Neural cell (in vitro differentiated cells): ENCODE data around the gene FGF8. TPM values are rescaled to one million over a fixed set of nuclear protein-coding genes. Genes with fewer than 3 reads are reported as not detected.
A peak's percentile ranks its signal among the peaks of the same experiment; 100 is the strongest.

ENCODE experiments used
- H2AFZ ChIP-seq: fragments of 200-600, 300-800 bp; sonication (generic), shearing (Covaris generic); 2 replicates; pipeline ENCODE4 v1.6.0; 2014; ENCODE audit warnings: low read depth, mild to moderate bottlenecking, antibody characterized with exemption, low read length, moderate library complexity
- H3F3A ChIP-seq: fragments of 200-600 bp; shearing (Covaris generic); 2 replicates; pipeline ENCODE4 v1.6.1; 2016; ENCODE audit warnings: mild to moderate bottlenecking, moderate library complexity, mixed read lengths, antibody characterized with exemption, low read length; ENCODE audit not compliant: insufficient read depth, poor library complexity, severe bottlenecking
- H3K27ac ChIP-seq: fragments of 200-600, 300-800 bp; sonication (generic), shearing (Covaris generic); 2 replicates; pipeline ENCODE4 v1.5.1; 2014; ENCODE audit warnings: mild to moderate bottlenecking, low read length, moderate library complexity
- H3K27me3 ChIP-seq: fragments of 300-800, 200-600 bp; sonication (generic), shearing (Covaris generic); 2 replicates; pipeline ENCODE4 v1.6.0; 2014; ENCODE audit warnings: mild to moderate bottlenecking, low read depth, low read length, moderate library complexity; ENCODE audit not compliant: insufficient read depth
- H3K36me3 ChIP-seq: fragments of 300-800, 200-600 bp; sonication (generic), shearing (Covaris generic); 2 replicates; pipeline ENCODE4 v1.5.1; 2014; ENCODE audit warnings: mild to moderate bottlenecking, antibody characterized with exemption, low read length, moderate library complexity; ENCODE audit not compliant: insufficient read depth
- H3K4me2 ChIP-seq: fragments of 300-800, 200-600 bp; sonication (generic), shearing (Covaris generic); 2 replicates; pipeline ENCODE4 v1.6.0; 2014; ENCODE audit warnings: mild to moderate bottlenecking, low read length
- H3K4me3 ChIP-seq: fragments of 300-800, 200-600 bp; sonication (generic), shearing (Covaris generic); 2 replicates; pipeline ENCODE4 v1.5.1; 2014; ENCODE audit warnings: mild to moderate bottlenecking, low read length, moderate library complexity
- H3K79me2 ChIP-seq: fragments of 200-600 bp; shearing (Covaris generic); replicated peaks from 2 replicates; pipeline ENCODE4 v1.6.0; 2014; ENCODE audit warnings: mild to moderate bottlenecking, low read length, moderate library complexity; ENCODE audit not compliant: insufficient read depth
- H3K9ac ChIP-seq: fragments of 300-800, 200-600 bp; sonication (generic), shearing (Covaris generic); 2 replicates; pipeline ENCODE4 v1.6.1; 2016; ENCODE audit warnings: mild to moderate bottlenecking, low read length, mixed read lengths
- H3K9me2 ChIP-seq: fragments of 200-600 bp; shearing (Covaris generic); 2 replicates; pipeline ENCODE4 v1.6.1; 2016; ENCODE audit warnings: mild to moderate bottlenecking, low read length, mixed read lengths; ENCODE audit not compliant: insufficient read depth
- H3K9me3 ChIP-seq: fragments of 200-600, 300-800 bp; sonication (generic), shearing (Covaris generic); 2 replicates; pipeline ENCODE4 v1.6.1; 2016; ENCODE audit warnings: mild to moderate bottlenecking, mixed run types, low read length, moderate library complexity, mixed read lengths
- H4K20me1 ChIP-seq: fragments of 200-600 bp; shearing (Covaris generic); 2 replicates; pipeline ENCODE4 v1.6.1; 2016; ENCODE audit warnings: mild to moderate bottlenecking, mixed run types; ENCODE audit not compliant: insufficient read depth
- EP300 ChIP-seq: fragments of 450-650 bp; conservative IDR thresholded peaks from 2 replicates; pipeline ENCODE4 v1.6.1; 2014; ENCODE audit warnings: antibody characterized with exemption, mild to moderate bottlenecking, moderate library complexity; ENCODE audit not compliant: poor library complexity, severe bottlenecking
- EZH2 ChIP-seq: fragments of 200-600, 300-800 bp; shearing (Covaris generic), sonication (generic); IDR thresholded peaks from 2 replicates; pipeline ENCODE4 v1.6.1; 2014; ENCODE audit warnings: antibody characterized with exemption, low read length, borderline replicate concordance, mild to moderate bottlenecking; ENCODE audit not compliant: insufficient read depth, poor library complexity, severe bottlenecking
- MXI1 ChIP-seq: fragments of 450-650 bp; conservative IDR thresholded peaks from 2 replicates; pipeline ENCODE4 v1.6.1; 2014; ENCODE audit warnings: antibody characterized with exemption, mild to moderate bottlenecking; ENCODE audit not compliant: poor library complexity, severe bottlenecking
- RAD21 ChIP-seq: fragments of 450-650 bp; conservative IDR thresholded peaks from 2 replicates; pipeline ENCODE4 v1.6.1; 2014; ENCODE audit warnings: antibody characterized with exemption, mild to moderate bottlenecking, moderate library complexity
- SMC3 ChIP-seq: fragments of 450-650 bp; conservative IDR thresholded peaks from 2 replicates; pipeline ENCODE4 v1.6.1; 2014; ENCODE audit warnings: antibody characterized with exemption, mild to moderate bottlenecking, moderate library complexity; ENCODE audit not compliant: poor library complexity
- TAF1 ChIP-seq: IDR thresholded peaks from 2 replicates; pipeline ENCODE4 v1.6.1; 2012; ENCODE audit warnings: low read depth
- polyA plus RNA-seq: library from polyadenylated mRNA; depleted of rRNA; stranded (reverse); fragments of >200 nt; gene quantifications from 2 replicates; pipeline ENCODE4 v1.2.3, GENCODE V29; 2014
- TF ChIP-seq, protein P1 (sequence below): fragments of 450-650 bp; IDR thresholded peaks from 2 replicates; pipeline ENCODE4 v1.5.1; 2014; ENCODE audit warnings: antibody characterized with exemption, mild to moderate bottlenecking, moderate library complexity; ENCODE audit not compliant: poor library complexity, severe bottlenecking
- TF ChIP-seq, protein P2 (sequence below): IDR thresholded peaks from 2 replicates; pipeline ENCODE4 v1.6.1; 2012; ENCODE audit warnings: borderline replicate concordance

FGF8 gene
- polyA plus RNA-seq, 1 donor from 2014 or later = 6.0 TPM

GRCh38 chr10:101817337-101818118 lies 41.6 kb upstream of the FGF8 start:
- H3K9me2 ChIP-seq = no peaks in the 10 kb centered on the region
- peak overlapping the region; percentile 43 for H3K4me2 ChIP-seq
- peak overlapping the region; percentile 97 for H3K9ac ChIP-seq
- peaks cover 55% of the 10 kb centered on the region for H4K20me1 ChIP-seq
- peak overlapping the region; percentile 99 for H3K4me3 ChIP-seq
- H3K27ac ChIP-seq = peak overlapping the region; percentile 97
- H2AFZ ChIP-seq = no peak overlapping the region
- no peaks in the 10 kb centered on the region for H3K36me3 ChIP-seq
- peaks cover 59% of the 10 kb centered on the region for H3K79me2 ChIP-seq
- H3K27me3 ChIP-seq = no peaks in the 10 kb centered on the region
- peaks cover 5% of the 10 kb centered on the region for H3F3A ChIP-seq
- TF ChIP-seq TAF1 (no peak), MXI1 (no peak), SMC3 (no peak)
- no peaks in the 10 kb centered on the region for H3K9me3 ChIP-seq

- peak overlapping the region; percentile 99 for H3K4me3 ChIP-seq
- peak overlapping the region; percentile 43 for H3K4me2 ChIP-seq
- H3K79me2 ChIP-seq = peaks cover 65% of the 10 kb centered on the region
- H3K9ac ChIP-seq = peak overlapping the region; percentile 97
- no peak for TF ChIP-seq MXI1
- no peak for TF ChIP-seq EZH2
- no peak for TF ChIP-seq SMC3
- no peak for TF ChIP-seq TAF1
- no peak for TF ChIP-seq EP300
- TF ChIP-seq RAD21 = no peak
- TF ChIP-seq, protein P1, sequence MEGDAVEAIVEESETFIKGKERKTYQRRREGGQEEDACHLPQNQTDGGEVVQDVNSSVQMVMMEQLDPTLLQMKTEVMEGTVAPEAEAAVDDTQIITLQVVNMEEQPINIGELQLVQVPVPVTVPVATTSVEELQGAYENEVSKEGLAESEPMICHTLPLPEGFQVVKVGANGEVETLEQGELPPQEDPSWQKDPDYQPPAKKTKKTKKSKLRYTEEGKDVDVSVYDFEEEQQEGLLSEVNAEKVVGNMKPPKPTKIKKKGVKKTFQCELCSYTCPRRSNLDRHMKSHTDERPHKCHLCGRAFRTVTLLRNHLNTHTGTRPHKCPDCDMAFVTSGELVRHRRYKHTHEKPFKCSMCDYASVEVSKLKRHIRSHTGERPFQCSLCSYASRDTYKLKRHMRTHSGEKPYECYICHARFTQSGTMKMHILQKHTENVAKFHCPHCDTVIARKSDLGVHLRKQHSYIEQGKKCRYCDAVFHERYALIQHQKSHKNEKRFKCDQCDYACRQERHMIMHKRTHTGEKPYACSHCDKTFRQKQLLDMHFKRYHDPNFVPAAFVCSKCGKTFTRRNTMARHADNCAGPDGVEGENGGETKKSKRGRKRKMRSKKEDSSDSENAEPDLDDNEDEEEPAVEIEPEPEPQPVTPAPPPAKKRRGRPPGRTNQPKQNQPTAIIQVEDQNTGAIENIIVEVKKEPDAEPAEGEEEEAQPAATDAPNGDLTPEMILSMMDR = no peak
- TF ChIP-seq, protein P2, sequence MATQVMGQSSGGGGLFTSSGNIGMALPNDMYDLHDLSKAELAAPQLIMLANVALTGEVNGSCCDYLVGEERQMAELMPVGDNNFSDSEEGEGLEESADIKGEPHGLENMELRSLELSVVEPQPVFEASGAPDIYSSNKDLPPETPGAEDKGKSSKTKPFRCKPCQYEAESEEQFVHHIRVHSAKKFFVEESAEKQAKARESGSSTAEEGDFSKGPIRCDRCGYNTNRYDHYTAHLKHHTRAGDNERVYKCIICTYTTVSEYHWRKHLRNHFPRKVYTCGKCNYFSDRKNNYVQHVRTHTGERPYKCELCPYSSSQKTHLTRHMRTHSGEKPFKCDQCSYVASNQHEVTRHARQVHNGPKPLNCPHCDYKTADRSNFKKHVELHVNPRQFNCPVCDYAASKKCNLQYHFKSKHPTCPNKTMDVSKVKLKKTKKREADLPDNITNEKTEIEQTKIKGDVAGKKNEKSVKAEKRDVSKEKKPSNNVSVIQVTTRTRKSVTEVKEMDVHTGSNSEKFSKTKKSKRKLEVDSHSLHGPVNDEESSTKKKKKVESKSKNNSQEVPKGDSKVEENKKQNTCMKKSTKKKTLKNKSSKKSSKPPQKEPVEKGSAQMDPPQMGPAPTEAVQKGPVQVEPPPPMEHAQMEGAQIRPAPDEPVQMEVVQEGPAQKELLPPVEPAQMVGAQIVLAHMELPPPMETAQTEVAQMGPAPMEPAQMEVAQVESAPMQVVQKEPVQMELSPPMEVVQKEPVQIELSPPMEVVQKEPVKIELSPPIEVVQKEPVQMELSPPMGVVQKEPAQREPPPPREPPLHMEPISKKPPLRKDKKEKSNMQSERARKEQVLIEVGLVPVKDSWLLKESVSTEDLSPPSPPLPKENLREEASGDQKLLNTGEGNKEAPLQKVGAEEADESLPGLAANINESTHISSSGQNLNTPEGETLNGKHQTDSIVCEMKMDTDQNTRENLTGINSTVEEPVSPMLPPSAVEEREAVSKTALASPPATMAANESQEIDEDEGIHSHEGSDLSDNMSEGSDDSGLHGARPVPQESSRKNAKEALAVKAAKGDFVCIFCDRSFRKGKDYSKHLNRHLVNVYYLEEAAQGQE = no peak
- peaks cover 61% of the 10 kb centered on the region for H4K20me1 ChIP-seq
- no peaks in the 10 kb centered on the region for H3K9me3 ChIP-seq
- H3K36me3 ChIP-seq = no peaks in the 10 kb centered on the region
- no peaks in the 10 kb centered on the region for H3K27me3 ChIP-seq
- H3K9me2 ChIP-seq = no peaks in the 10 kb centered on the region
- peaks cover 5% of the 10 kb centered on the region for H3F3A ChIP-seq
- H3K27ac ChIP-seq = peak overlapping the region; percentile 97
- no peak overlapping the region for H2AFZ ChIP-seq
Measured at GRCh38 chr10:101816913-101817336, 41.0 kb upstream of the FGF8 start.
